Testis (tissue), 3 donors: Measurements from ENCODE around the gene C8G. TPM values are rescaled to one million over a fixed set of nuclear protein-coding genes. Genes with fewer than 3 reads are reported as not detected.

Experiments
- DNase-seq: peaks from one replicate; pipeline ENCODE4 v3.0.0-alpha.2; 2019
- H3K27ac ChIP-seq, 2 donors: fragments of 200-600 bp; sonication (generic); one replicate each; pipeline ENCODE4 v1.5.1; 2019
- H3K27me3 ChIP-seq: fragments of 200-600 bp; sonication (generic); one replicate; pipeline ENCODE4 v1.5.1; 2019
- H3K36me3 ChIP-seq: fragments of 200-600 bp; sonication (generic); one replicate; pipeline ENCODE4 v1.5.1; 2017; ENCODE audit warnings: low read depth; ENCODE audit errors: missing control alignments
- H3K4me1 ChIP-seq: fragments of 200-600 bp; sonication (generic); one replicate; pipeline ENCODE4 v1.5.1; 2019
- H3K4me3 ChIP-seq, 2 donors: fragments of 200-600 bp; sonication (generic); one replicate each; pipeline ENCODE4 v1.5.1; 2017 to 2019
- H3K9me3 ChIP-seq: fragments of 200-600 bp; sonication (generic); one replicate; pipeline ENCODE4 v1.5.1; 2017
- CTCF ChIP-seq, 3 experiments: fragments of 450-650 bp in 2 of 3; fragments of 200-600 bp in 1 of 3; sonication (generic) in 1 of 3; IDR thresholded peaks; one replicate each; pipeline ENCODE4 v1.5.1; 2016 to 2019; ENCODE audit warnings: antibody characterized with exemption in 3 of 3, mild to moderate bottlenecking in 2 of 3, moderate library complexity in 1 of 3
- POLR2A ChIP-seq: fragments of 450-650 bp; IDR thresholded peaks from one replicate; pipeline ENCODE4 v1.6.1; 2017; ENCODE audit warnings: antibody characterized with exemption, mild to moderate bottlenecking, moderate library complexity
- WGBS, 2 donors: methylation state at CpG; one replicate each; pipeline ENCODE4 v1.1.5; 2018; 5-methylcytosine and 5-hydroxymethylcytosine counted together
- intact Hi-C: fragments of 100-400 bp; cut with DNase I; formaldehyde crosslinking; loops from one replicate; pipeline ENCODE4 v1.15.1; 2023; ENCODE audit warnings: low total_unique reads
- polyA plus RNA-seq: library from polyadenylated mRNA; stranded (reverse); fragments of 350-450 nt; fragmentation: Illumina TruSeq; extraction: RNeasy Lipid Tissue Mini Kit (QIAGEN cat#74804); gene quantifications from one replicate; pipeline ENCODE4 v1.2.3, GENCODE V29; 2014; ENCODE audit warnings: low read depth, low replicate concordance; ENCODE audit not compliant: insufficient read depth
- total RNA-seq, 2 donors: library from RNA; depleted of rRNA; stranded (reverse); fragments of >200 nt; gene quantifications; one replicate each; pipeline ENCODE4 v1.2.3, GENCODE V29; 2016

The C8G gene
- total and polyA plus RNA-seq, 3 donors from 2014 or later = 4.6 to 4.9 (median 4.6) TPM

DNA sequence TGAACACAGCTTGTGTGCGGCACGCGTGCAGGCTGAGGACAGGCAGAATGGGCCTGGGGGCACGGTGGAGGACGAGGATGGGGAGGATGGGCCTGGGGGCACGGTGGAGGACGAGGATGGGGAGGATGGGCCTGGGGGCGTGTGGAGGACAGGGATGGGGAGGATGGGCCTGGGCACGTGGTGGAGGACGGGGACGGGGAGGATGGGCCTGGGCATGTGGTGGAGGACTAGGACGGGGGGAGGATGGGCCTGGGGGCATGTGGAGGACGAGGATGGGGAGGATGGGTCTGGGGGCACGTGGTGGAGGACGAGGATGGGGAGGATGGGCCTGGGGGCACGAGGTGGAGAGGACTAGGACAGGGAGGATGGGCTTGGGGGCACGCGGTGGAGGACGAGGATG lies 22.5 kb upstream of the C8G start:
- WGBS, 2 donors = 89 to 93% methylated on average over 17 to 19 of the region's 19 CpGs
- intact Hi-C loops = no loop called here
- H3K4me1 ChIP-seq = peaks cover 15% of the 10 kb centered on the region
- H3K4me3 ChIP-seq = no peak overlapping the region
- H3K27me3 ChIP-seq = no peaks in the 10 kb centered on the region
- H3K27ac ChIP-seq = no peak overlapping the region
- TF ChIP-seq POLR2A (no peak), CTCF (IDR thresholded peaks at IDR 0.05) (no peak)
- no peak for DNase-seq
- no peaks in the 10 kb centered on the region for H3K36me3 ChIP-seq
- H3K9me3 ChIP-seq = no peaks in the 10 kb centered on the region

DNA sequence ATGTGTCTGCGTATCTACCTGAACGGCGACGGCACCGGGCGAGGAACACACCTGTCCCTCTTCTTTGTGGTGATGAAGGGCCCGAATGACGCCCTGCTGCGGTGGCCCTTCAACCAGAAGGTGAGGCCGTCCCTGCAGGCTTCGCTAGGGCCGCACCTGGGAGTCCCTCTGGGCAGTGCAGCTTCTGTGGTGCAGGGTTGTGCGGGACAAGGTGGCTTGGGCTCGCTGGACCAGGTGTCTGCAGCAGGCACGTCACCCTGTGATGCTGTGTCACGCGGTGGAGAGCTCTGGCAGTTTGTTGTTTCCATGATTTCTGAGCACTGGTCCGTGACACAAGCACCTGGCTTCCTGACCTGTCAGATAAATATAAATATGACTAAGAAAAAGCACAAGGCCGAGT lies 21.2 kb upstream of the C8G start:
- Histone ChIP-seq H3K36me3 (no peaks in the 10 kb centered on the region), H3K4me1 (peaks cover 15% of the 10 kb centered on the region), H3K27ac (no peak overlapping the region), H3K27me3 (no peaks in the 10 kb centered on the region), H3K9me3 (no peaks in the 10 kb centered on the region), H3K4me3 (no peak overlapping the region)
- DNase-seq = no peak
- WGBS, 2 donors = 94 to 95% methylated on average over 5 to 19 of the region's 19 CpGs
- TF ChIP-seq POLR2A (no peak), CTCF (IDR thresholded peaks at IDR 0.05) (no peak)
- intact Hi-C loops = no loop called here

DNA sequence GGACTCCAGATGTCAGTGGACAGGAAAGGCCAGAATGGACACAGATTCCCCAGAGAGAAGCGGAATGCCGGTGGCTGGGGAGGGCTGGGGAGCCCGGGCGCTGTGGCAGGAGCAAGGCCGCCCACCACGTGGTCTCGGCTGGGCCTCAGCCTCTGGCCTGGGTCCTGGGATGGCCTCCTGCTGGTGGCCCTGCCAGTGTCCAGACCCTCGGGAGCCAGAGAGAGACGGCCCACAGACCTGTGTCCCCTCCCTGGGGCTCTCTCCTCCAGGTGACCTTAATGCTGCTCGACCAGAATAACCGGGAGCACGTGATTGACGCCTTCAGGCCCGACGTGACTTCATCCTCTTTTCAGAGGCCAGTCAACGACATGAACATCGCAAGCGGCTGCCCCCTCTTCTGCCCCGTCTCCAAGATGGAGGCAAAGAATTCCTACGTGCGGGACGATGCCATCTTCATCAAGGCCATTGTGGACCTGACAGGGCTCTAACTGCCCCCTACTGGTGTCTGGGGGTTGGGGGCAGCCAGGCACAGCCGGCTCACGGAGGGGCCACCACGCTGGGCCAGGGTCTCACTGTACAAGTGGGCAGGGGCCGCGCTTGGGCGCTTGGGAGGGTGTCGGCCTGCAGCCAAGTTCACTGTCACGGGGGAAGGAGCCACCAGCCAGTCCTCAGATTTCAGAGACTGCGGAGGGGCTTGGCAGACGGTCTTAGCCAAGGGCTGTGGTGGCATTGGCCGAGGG lies 19.5 kb upstream of the C8G start:
- H3K27me3 ChIP-seq = no peaks in the 10 kb centered on the region
- no peak for DNase-seq
- no peaks in the 10 kb centered on the region for H3K9me3 ChIP-seq
- TF ChIP-seq POLR2A (no peak), CTCF (IDR thresholded peaks at IDR 0.05) (no peak)
- no peaks in the 10 kb centered on the region for H3K36me3 ChIP-seq
- peaks cover 15% of the 10 kb centered on the region for H3K4me1 ChIP-seq
- no peak overlapping the region for H3K4me3 ChIP-seq
- 87 to 88% methylated on average over 13 to 33 of the region's 33 CpGs for WGBS, 2 donors
- intact Hi-C loops = no loop called here
- no peak overlapping the region for H3K27ac ChIP-seq

GRCh38 chr9:136926154-136926704 lies 18.8 kb upstream of the C8G start:
- no peaks in the 10 kb centered on the region for H3K36me3 ChIP-seq
- DNase-seq = no peak
- no peak for TF ChIP-seq CTCF (IDR thresholded peaks at IDR 0.05)
- no peak for TF ChIP-seq POLR2A
- 79 to 84% methylated on average over 5 to 9 of the region's 9 CpGs for WGBS, 2 donors
- peaks cover 12% of the 10 kb centered on the region for H3K4me1 ChIP-seq
- no peaks in the 10 kb centered on the region for H3K9me3 ChIP-seq
- intact Hi-C loops = no loop called here
- H3K27me3 ChIP-seq = no peaks in the 10 kb centered on the region
- H3K27ac ChIP-seq = no peak overlapping the region
- no peak overlapping the region for H3K4me3 ChIP-seq

GRCh38 chr9:136926749-136927148 lies 18.3 kb upstream of the C8G start:
- DNase-seq = no peak
- intact Hi-C loops = no loop called here

More at GRCh38 chr9:136926749-136927148, 18.3 kb upstream of the C8G start:
- peaks cover 7% of the 10 kb centered on the region for H3K4me1 ChIP-seq
- no peaks in the 10 kb centered on the region for H3K27me3 ChIP-seq
- no peaks in the 10 kb centered on the region for H3K36me3 ChIP-seq
- no peak overlapping the region for H3K27ac ChIP-seq
- no peak overlapping the region for H3K4me3 ChIP-seq
- no peak for TF ChIP-seq CTCF (IDR thresholded peaks at IDR 0.05)
- no peak for TF ChIP-seq POLR2A
- no peaks in the 10 kb centered on the region for H3K9me3 ChIP-seq
- WGBS, 2 donors = 83 to 96% methylated on average over 13 of the region's 13 CpGs
